Stimulated activated CD8-positive, alpha-beta memory T cell treated with anti-CD3 and anti-CD28 coated beads, Interleukin-12 subunit alpha, Interleukin-12 subunit beta, amount 100 ng/mL, for 24 hours (primary cell): ENCODE data around the gene RAPGEF1.

Source experiments
- DNase-seq: peaks from one replicate; pipeline ENCODE4 v3.0.0-alpha.2; 2020; ENCODE audit errors: extremely low read depth

RAPGEF1 gene

GRCh38 chr9:131623655-131624330, 116.1 kb downstream of the RAPGEF1 start:
- no peak for DNase-seq

DNA sequence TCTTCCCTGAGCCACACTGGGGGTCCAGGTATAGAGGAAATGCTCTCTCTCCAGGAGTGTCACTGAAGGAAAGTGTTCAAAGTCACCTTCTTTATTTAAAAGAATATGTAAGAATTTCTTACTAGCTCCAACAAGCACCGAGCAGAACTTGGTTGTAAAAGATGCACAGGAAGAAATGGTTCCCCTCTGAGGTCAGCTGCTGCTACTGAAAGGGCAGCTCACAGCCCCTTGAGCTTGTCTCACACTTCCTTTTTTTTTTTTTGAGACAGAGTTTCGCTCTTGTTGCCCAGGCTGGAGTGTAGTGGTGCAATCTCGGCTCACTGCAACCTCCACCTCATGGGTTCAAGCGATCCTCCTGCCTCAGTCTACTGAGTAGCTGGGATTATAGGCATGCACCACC, 117.4 kb downstream of the RAPGEF1 start:
- no peak for DNase-seq

DNA sequence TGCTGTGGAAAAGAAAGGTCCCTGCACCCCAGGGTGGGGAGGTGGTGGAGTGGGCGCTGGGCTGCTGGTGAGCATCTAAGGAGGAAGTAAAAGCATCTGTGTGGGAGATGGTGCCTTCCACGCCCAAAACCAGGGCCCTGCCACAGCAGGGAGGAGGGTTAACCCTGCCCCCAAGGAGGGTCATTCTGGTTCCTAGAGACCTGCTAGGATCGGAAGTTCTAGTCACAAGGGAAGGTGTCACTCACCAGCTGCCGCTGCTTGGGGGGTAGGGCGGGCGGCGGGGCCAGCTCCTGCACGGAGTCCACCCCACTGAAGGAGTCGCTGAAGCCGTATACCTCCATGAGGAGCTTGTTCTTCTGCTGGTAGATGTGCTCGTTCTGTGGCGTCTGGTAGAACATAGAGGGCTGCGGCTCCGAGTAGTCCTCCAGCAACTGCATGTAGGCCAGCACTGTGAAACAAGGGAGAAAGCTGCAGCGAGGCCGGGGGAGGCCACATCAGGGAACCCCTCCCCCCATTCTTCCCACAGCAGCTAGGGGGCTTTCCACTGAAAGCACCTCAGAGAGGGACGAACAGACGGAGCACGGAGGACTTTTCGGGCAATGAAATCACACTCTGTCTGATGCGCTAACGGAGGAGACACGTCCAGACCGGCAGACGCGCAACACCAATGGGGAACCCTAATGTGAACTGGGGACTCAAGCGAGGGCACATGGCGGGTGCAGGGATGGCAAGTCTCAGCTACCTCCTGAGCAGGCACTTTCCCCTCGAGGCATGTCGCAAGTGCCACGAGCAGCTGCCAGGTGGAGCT, 118.1 kb downstream of the RAPGEF1 start:
- DNase-seq: no peak

DNA sequence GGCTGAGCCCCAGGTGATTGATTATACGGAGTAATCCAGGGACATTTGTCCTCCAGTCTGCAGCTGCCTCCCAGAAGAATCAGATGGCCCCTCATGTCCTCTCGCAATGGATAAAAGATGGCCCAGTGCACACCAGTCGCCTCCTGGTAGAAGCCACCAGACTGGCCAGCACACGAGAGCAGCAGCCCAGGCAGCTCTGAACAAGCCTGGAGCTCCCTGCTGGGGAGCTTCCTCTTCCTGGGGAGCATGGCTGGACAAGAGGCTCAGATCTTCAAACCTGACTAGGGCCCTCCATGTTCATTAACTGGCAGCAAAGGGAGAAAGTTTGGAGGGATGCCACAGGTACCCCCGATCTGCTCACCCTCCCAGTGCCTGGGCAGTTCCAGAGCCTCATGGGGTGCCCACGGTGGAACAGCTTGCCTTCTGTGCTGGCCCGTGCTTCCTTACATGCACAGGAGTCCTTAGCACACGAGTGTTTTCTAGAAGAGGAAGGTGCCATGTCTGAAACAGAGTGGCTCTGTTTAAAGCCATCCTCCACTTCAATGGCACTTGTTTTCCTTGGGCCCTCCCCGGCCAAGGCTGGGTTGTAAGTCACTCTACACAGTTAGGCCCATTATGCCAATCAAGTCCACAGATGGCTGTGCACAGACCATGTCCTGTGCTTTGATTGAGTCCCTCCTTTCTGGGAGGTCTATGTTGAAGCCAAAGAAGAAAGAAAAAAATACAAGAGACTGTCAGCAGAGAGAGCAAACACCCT, 118.9 kb downstream of the RAPGEF1 start:
- no peak for DNase-seq

DNA sequence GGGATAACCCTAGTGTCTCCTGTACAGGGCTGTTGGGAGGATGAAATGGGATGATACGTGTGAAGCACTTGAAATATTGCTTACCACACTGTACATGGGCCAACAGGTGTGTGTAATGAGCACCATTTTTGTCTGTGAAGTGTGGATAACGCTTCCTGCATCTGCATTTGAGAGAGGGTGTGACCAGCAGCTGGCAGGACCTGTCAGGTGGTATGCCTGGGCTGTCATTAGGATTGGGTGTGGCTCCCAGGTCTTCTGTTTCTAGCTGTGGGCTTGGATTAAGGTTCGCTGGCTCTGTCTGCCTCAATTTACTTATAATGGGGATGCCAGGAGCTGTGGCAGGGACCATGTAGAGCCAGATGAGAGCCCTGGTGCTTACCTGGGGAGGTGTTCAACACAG, 120.2 kb downstream of the RAPGEF1 start:
- no peak for DNase-seq

GRCh38 chr9:131618785-131619184, 121.1 kb downstream of the RAPGEF1 start:
- no peak for DNase-seq

DNA sequence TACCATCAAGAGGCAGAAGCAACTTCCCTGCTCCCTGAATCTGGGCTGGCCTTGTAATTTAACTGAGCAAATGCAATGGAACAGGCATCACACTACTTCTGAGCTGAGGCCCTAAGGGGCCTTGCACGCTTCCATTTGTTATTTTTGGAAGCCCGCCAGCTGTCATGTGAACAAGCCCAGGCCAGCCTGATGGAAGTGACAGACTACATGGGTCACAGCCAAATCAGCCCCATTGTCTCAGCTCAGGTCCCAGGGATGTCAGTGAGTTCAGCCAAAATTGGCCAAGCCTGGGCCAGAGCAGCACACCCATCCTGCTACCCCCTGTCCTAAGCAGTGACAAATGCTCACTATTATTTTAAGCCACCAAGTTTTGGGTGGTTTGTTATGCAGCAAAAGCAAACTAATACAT, 121.8 kb downstream of the RAPGEF1 start:
- no peak for DNase-seq

- no peak for DNase-seq
Observed at GRCh38 chr9:131617611-131618010, 122.3 kb downstream of the RAPGEF1 start.

GRCh38 chr9:131616983-131617604, 122.8 kb downstream of the RAPGEF1 start:
- DNase-seq: no peak

- no peak for DNase-seq
Observed at GRCh38 chr9:131614340-131614915, 125.4 kb downstream of the RAPGEF1 start.

GRCh38 chr9:131613921-131614320, 126.0 kb downstream of the RAPGEF1 start:
- no peak for DNase-seq

DNA sequence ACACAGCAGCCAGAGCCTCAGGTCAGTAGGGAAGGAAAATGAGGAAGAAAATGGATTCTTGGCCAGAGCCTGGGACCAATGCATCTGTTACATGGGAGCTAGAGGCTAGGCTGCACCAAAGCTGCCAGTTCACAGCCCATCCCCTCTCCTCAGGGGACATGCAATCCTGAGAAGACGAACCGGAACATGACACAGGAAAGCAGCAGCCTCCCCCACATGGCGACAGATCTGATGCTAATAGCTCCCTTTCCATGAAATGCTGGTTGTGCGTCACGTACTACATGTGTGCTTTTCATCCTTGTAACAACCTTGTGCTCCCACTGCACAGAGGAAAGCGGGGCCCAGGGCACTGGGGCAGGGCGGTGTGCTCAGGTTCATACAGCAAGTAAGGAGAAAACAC, 127.0 kb downstream of the RAPGEF1 start:
- DNase-seq: no peak

DNA sequence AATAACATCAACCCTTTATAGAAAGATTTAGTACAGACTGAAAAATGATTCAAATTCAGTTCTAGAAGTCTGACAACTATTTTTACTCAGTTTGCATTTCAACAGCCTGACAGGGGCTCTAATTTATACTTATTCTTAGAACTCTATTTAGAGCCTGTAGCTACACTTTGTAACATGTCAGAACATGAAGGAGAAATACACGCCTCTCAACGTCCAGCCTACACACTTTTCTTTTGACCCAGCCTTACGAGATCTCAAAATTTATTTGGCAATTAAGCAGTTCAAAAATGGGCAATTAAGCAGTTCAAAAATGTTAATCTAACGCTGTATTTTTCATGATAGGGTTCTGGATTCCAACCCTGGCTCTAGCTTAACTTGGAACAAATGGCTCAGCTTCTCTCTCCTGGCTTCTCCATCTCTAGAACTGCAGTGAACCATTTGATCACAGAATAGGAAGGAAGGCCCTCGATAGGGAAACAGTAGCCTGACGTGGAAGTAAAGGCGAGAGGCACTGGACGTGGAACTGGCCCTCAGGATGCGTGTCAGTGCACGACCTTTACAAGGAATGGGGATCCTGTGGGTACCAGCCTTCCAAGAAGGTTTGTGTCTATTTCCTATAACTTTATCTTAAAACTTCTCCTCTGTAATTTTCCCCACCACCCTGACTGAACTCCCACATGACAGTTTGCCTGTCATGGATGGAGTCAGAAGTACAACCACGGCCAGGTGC, 128.1 kb downstream of the RAPGEF1 start:
- DNase-seq: no peak

- DNase-seq: no peak
Observed at GRCh38 chr9:131610231-131610761, 129.6 kb downstream of the RAPGEF1 start.

GRCh38 chr9:131609099-131609830, 130.6 kb downstream of the RAPGEF1 start:
- no peak for DNase-seq

DNA sequence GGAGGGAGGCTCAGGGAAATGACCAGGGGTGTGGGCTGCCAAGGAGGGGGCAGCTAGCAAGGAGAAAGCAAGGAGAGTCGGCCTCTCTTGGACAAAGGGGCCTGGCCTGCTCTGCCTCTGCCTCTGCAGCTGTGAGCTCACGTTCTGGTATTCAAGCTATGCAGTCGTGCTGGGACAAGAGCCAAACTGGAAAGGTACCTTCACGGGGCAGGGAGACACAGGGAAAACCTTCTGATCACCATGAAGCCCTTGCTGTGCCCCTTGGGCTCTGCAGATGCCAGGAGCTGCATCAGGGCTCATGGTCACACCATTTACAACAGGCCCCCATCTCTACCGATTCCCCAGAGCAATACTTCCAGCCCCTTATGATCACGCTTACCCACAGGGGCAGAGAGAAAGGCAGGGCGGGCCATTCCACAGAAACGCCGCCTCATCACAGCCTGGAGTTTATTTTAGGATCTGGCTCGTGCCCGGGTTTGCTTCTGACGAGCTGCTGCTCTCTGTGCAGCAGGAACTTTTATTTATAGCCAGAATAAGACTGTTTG, 131.3 kb downstream of the RAPGEF1 start:
- DNase-seq: no peak

- no peak for DNase-seq
Observed at GRCh38 chr9:131607591-131607990, 132.3 kb downstream of the RAPGEF1 start.

GRCh38 chr9:131606896-131607567, 132.8 kb downstream of the RAPGEF1 start:
- no peak for DNase-seq
